Measurements from ENCODE around the gene ST8SIA6. TPM values are rescaled to one million over a fixed set of nuclear protein-coding genes. Genes with fewer than 3 reads are reported as not detected.

ST8SIA6 gene, protein sequence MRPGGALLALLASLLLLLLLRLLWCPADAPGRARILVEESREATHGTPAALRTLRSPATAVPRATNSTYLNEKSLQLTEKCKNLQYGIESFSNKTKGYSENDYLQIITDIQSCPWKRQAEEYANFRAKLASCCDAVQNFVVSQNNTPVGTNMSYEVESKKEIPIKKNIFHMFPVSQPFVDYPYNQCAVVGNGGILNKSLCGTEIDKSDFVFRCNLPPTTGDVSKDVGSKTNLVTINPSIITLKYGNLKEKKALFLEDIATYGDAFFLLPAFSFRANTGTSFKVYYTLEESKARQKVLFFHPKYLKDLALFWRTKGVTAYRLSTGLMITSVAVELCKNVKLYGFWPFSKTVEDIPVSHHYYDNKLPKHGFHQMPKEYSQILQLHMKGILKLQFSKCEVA
- not detected in 2 replicates for total RNA-seq (2013; cell fraction: nucleolus; rRNA removed)
- total RNA-seq (2014; rRNA removed) = not detected in 2 replicates
- total RNA-seq (2014; rRNA removed; fragmentation: Illumina TruSeq; extraction: Trizol) = not detected in 2 replicates
- total RNA-seq (2021) = not detected in 2 replicates
- polyA plus RNA-seq (2011; ENCODE audit: low read depth) = not detected
- polyA plus RNA-seq (2011; rRNA removed) = 0.22 and 0.29 TPM in 2 replicates
- polyA plus RNA-seq (2011; cell fraction: cytosol; rRNA removed) = 0.04 and 0.07 TPM in 2 replicates
- 0.10 and 0.19 TPM in 2 replicates for polyA plus RNA-seq (2011; cell fraction: nucleus; rRNA removed)
- polyA plus RNA-seq (2012) = 0.14 TPM in 1 of 2 replicates, not detected in the other
- polyA plus RNA-seq (2014; fragmentation: Illumina TruSeq; extraction: Trizol) = not detected in 2 replicates
- not detected for polyA plus RNA-seq (2014; fragmentation: Nextera tagmentation; extraction: Ambion mirVana)
- not detected in 2 replicates for polyA plus RNA-seq (2014; rRNA removed)
- polyA plus RNA-seq (2016; fragmentation: Nextera tagmentation; extraction: Ambion mirVana) = not detected
- polyA minus RNA-seq (2011; rRNA and poly(A)+ RNA removed) = 0.10 TPM in 1 of 2 replicates, not detected in the other
- not detected in 2 replicates for polyA minus RNA-seq (2011; cell fraction: cytosol; rRNA and poly(A)+ RNA removed)
- polyA minus RNA-seq (2011; cell fraction: nucleus; rRNA and poly(A)+ RNA removed) = 0.24 TPM in 1 of 2 replicates, not detected in the other
- percentile 16 among the genes with signal in this experiment for Bru-seq, nascent RNA
- percentile 14 among the genes with signal in this experiment for BruChase-seq, experiment 1, labeled RNA remaining after a 6-hour chase
- BruChase-seq, experiment 2, labeled RNA remaining after a 2-hour chase = percentile 9 among the genes with signal in this experiment
- long read RNA-seq, experiment 1 = 0 reads
- long read RNA-seq, experiment 2, partial matches to known transcripts = 0 of 2 reads
- long read RNA-seq, experiment 2, other reads (novel, unspliced or antisense) = 2 of 2 reads

- Histone ChIP-seq H3K4me1 (ENCODE audit: control insufficient read depth, insufficient read depth, low read length) (no peaks in the 10 kb centered on the region), H3K9me3 (replicated peaks; ENCODE audit: control insufficient read depth, insufficient read depth, low read length) (peaks cover 4% of the 10 kb centered on the region; the same call in 1 of the 3 replicates), H2AFZ (ENCODE audit: control insufficient read depth, low read depth, low read length) (0 out of 2 replicates have a peak within 1 kb of the TSS, but pooled peaks have one; percentile 25), H3K79me2 (ENCODE audit: control insufficient read depth, insufficient read depth, low read length) (no peaks in the 10 kb centered on the region), H3K4me2 (ENCODE audit: control insufficient read depth, insufficient read depth) (peak within 1 kb of the TSS; percentile 58), H3K27me3 (replicated peaks in 1 of 2; ENCODE audit: control insufficient read depth in 2 of 2, insufficient read depth in 2 of 2, low read length in 1 of 2) (peaks cover 5 to 10% of the 10 kb centered on the region in 2 experiments; a peak in 3 of 4 replicates), H3K4me3 (peak within 1 kb of the TSS; percentile 53; the same call in 1 of the 2 replicates), H3K9ac (ENCODE audit: control insufficient read depth, insufficient read depth, low read length) (no peak within 1 kb of the TSS), H3K27ac (ENCODE audit: control insufficient read depth, insufficient read depth) (no peak within 1 kb of the TSS), H4K20me1 (ENCODE audit: control insufficient read depth, insufficient read depth) (no peaks in the 10 kb centered on the region), H3K36me3 (ENCODE audit: control insufficient read depth in 2 of 2, insufficient read depth in 2 of 2, low read length in 1 of 2) (no peaks in the 10 kb centered on the region)
- FAIRE-seq (no peak), ATAC-seq (peak; percentile 74), DNase-seq (ENCODE audit: low read depth, low spot score) (no peak)
- BruUV-seq (replicated peaks) = no TSS peak
- in situ Hi-C loops (cut with MboI) (no loop called here), intact Hi-C loops (cut with micrococcal nuclease; ENCODE audit: unreplicated experiment) (no loop called here)
- ChIA-PET RAD21 (ENCODE audit: unreplicated experiment) (interaction anchor here (1.0 kb wide), 1 partner anchor 143 kb away, joined by 3 read pairs; no protein-coding TSS in a partner anchor), SMC1A (ENCODE audit: uncharacterized antibody, unreplicated experiment) (interaction anchor here (0.6 kb wide), 1 partner anchor 19 kb away, joined by 4 read pairs; no protein-coding TSS in a partner anchor), CTCF (interaction anchor here (0.5 to 1.3 kb wide), 2 partner anchors 95 to 288 kb away, joined by 3 read pairs; no protein-coding TSS in a partner anchor), POLR2A (interaction anchor here (1.3 kb wide), 1 partner anchor 11 kb away, joined by 3 read pairs; no protein-coding TSS in a partner anchor)
- 5% methylated on average over 38 of the region's 91 CpGs for WGBS (ENCODE audit: insufficient coverage, insufficient replicate concordance, low lambda C conversion rate, missing lambda C conversion rate)
- TF ChIP-seq RAD51 (IDR thresholded peaks at IDR 0.05) = no peak
- peak; percentile 70 for TF ChIP-seq GATAD2B (conservative IDR thresholded peaks at IDR 0.05; ENCODE audit: low read depth)
- TF ChIP-seq FOXK2 (IDR thresholded peaks at IDR 0.05) = no peak
- peak; percentile 47; the same call in 1 of the 2 replicates for TF ChIP-seq LARP7 (IDR thresholded peaks at IDR 0.05)
- TF ChIP-seq CHD2 (IDR thresholded peaks at IDR 0.05; ENCODE audit: borderline replicate concordance, low read depth, low read length) = no peak
- no peak for TF ChIP-seq MEF2A (IDR thresholded peaks at IDR 0.05; ENCODE audit: insufficient read depth, low read depth, low read length)
- TF ChIP-seq SKIL (IDR thresholded peaks at IDR 0.05; ENCODE audit: low read depth, poor library complexity, severe bottlenecking) = no peak
- TF ChIP-seq EGR1 (IDR thresholded peaks at IDR 0.05; ENCODE audit: borderline replicate concordance in 1 of 2, low read depth in 2 of 2, low read length in 2 of 2) = peak in 1 of 2 experiments; percentile 46; a peak in 1 of 3 replicates
- no peak for TF ChIP-seq POU2F2 (IDR thresholded peaks at IDR 0.05; ENCODE audit: borderline replicate concordance, low read depth, low read length)
- TF ChIP-seq MTA3 (IDR thresholded peaks at IDR 0.05; ENCODE audit: borderline replicate concordance, low read length) = no peak
- peak; percentile 98 for TF ChIP-seq SUZ12 (IDR thresholded peaks at IDR 0.05; ENCODE audit: unreplicated experiment)
- TF ChIP-seq, protein P1, sequence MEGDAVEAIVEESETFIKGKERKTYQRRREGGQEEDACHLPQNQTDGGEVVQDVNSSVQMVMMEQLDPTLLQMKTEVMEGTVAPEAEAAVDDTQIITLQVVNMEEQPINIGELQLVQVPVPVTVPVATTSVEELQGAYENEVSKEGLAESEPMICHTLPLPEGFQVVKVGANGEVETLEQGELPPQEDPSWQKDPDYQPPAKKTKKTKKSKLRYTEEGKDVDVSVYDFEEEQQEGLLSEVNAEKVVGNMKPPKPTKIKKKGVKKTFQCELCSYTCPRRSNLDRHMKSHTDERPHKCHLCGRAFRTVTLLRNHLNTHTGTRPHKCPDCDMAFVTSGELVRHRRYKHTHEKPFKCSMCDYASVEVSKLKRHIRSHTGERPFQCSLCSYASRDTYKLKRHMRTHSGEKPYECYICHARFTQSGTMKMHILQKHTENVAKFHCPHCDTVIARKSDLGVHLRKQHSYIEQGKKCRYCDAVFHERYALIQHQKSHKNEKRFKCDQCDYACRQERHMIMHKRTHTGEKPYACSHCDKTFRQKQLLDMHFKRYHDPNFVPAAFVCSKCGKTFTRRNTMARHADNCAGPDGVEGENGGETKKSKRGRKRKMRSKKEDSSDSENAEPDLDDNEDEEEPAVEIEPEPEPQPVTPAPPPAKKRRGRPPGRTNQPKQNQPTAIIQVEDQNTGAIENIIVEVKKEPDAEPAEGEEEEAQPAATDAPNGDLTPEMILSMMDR (IDR thresholded peaks at IDR 0.05 in 2 of 3, conservative IDR thresholded peaks at IDR 0.05 in 1 of 3; ENCODE audit: control insufficient read depth in 2 of 3, extremely low read depth in 1 of 3, insufficient read depth in 1 of 3, low read depth in 3 of 3, low read length in 3 of 3) = peak in 1 of 3 experiments; percentile 16; a peak in 1 of 6 replicates
Observed at GRCh38 chr10:17454161-17455014, at the start of gene ST8SIA6. ST8SIA6 (minus strand) TSS chr10:17454595; CDS start chr10:17454255, 340 bp downstream.

Data from GM12878 (cell line).